ENCODE measurements around the gene GDAP1L1. TPM values are rescaled to one million over a fixed set of nuclear protein-coding genes. Genes with fewer than 3 reads are reported as not detected.
A peak's percentile ranks its signal among the peaks of the same experiment; 100 is the strongest.

GDAP1L1 gene
- total RNA-seq, 4 donors from 2014 or later, result not detected

DNA sequence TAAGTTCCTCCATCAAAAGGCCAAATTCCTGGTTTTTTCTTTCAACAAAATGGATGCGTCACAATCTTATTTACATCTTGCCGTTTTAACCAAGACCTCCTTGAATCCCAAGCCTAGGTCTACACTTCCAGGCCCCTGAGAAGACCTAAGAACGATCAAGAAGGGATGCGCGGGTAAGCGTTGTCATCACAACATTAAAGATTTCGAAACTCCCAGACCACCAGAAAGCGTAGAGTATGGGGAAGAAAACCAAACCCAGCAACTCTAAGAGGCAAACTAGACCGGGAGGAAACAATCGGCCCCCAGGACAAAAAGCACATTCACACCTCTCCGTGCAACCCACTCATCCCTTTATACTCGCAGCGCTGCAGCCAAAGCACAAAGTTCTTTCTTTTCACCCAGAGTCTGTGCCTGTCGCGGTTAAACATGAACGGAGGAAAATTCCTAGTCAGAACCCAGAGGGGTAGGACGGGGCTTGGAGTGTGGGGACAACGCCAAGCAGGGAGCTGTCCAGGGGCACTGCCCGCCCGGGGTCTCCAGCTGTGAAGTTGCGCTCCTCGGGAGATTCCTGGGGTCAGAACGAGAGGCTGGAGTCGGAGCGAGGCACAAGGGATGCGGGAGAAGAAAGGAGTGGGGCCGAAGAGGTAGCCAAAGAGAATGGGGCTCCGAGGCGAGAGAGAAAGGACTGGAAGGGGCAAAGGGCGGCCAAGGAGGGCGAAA lies 37.3 kb upstream of the GDAP1L1 start:
- DNase-seq, result no peak
- intact Hi-C loops (cut with DNase I; ENCODE audit: low total_unique reads) (no loop called here), in situ Hi-C loops (cut with MboI; ENCODE audit: low pct_ligation_motif_present in 1 of 4, low pct_unique_long_range_greater_than_20kb in 1 of 4, low sequenced_read_pairs in 3 of 4) (loop anchor here (10.0 to 25.0 kb wide), 5 partner anchors 105 to 402 kb away; partner anchors contain the start of gene FITM2 (in 2 of the 4))
- TF ChIP-seq, protein P1, sequence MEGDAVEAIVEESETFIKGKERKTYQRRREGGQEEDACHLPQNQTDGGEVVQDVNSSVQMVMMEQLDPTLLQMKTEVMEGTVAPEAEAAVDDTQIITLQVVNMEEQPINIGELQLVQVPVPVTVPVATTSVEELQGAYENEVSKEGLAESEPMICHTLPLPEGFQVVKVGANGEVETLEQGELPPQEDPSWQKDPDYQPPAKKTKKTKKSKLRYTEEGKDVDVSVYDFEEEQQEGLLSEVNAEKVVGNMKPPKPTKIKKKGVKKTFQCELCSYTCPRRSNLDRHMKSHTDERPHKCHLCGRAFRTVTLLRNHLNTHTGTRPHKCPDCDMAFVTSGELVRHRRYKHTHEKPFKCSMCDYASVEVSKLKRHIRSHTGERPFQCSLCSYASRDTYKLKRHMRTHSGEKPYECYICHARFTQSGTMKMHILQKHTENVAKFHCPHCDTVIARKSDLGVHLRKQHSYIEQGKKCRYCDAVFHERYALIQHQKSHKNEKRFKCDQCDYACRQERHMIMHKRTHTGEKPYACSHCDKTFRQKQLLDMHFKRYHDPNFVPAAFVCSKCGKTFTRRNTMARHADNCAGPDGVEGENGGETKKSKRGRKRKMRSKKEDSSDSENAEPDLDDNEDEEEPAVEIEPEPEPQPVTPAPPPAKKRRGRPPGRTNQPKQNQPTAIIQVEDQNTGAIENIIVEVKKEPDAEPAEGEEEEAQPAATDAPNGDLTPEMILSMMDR (IDR thresholded peaks at IDR 0.05), result no peak
- no peak for TF ChIP-seq POLR2A (IDR thresholded peaks at IDR 0.05)
- no peak for TF ChIP-seq POLR2AphosphoS5 (IDR thresholded peaks at IDR 0.05)
- TF ChIP-seq EP300 (IDR thresholded peaks at IDR 0.05; ENCODE audit: low read depth), result no peak
- peak overlapping the region; percentile 54 to 100 (median 90) for H3K4me3 ChIP-seq
- WGBS, 2 donors (ENCODE audit: low coverage in 1 of 2), result 0% methylated on average over 17 to 31 of the region's 31 CpGs
- H3K4me1 ChIP-seq, result peaks cover 8 to 51% (median 35%) of the 10 kb centered on the region in 4 donors
- no peaks in the 10 kb centered on the region for H3K27me3 ChIP-seq
- H3K27ac ChIP-seq, result peak overlapping the region; percentile 97 to 100 (median 99)
- no peaks in the 10 kb centered on the region for H3K9me3 ChIP-seq
- H3K36me3 ChIP-seq, result peaks cover 0 to 13% (median 0%) of the 10 kb centered on the region in 4 donors

DNA sequence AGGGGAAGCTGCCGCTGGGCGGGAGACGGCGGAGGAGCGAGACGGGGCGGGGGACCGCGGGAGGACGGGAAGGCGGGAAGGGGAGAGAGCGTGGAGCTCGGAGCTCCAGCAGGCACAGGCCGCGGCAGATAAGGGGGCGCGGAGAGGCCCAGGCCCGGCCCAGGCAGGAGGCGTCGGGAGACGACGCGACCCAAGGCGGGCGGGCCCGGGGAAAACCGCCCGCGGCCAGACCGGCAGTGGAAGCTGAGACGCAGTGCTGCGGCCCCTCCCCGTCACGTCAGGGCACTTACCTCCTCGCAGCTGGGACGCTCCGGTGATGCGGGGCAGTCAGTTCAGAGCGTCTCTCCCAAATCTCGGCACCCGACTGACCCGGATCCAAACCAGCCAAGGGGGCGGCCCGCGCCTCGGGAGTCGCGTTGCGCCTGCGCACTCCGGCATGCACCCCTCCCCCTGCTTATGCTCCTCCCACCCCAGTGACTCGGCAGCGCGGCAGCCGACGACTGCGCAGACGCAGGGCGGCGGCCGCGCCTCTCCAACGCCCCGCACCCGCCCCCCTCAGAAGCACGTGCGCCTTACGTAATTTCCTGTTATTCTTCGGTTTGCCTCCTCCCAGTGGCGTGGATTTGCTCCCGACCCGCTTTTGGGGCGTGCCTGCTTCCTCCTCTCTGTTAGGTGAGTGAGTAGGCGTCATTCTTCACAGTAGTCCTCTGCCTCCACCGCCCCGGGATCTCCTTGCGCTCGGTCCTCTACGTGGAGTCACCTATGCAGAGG lies 36.5 kb upstream of the GDAP1L1 start, which contains the start of gene OSER1:
TSS of gene OSER1 (minus strand) at position 366 of the 771 bp plus-strand sequence. CDS start 3,814 bp downstream, outside the sequence.
- Histone ChIP-seq H3K4me3 (peak within 1 kb of the TSS; percentile 63 to 100 (median 90)), H3K36me3 (peaks cover 0 to 9% (median 0%) of the 10 kb centered on the region in 4 donors), H3K4me1 (peaks cover 8 to 53% (median 34%) of the 10 kb centered on the region in 4 donors), H3K27ac (peak within 1 kb of the TSS; percentile 97 to 100 (median 99)), H3K27me3 (no peaks in the 10 kb centered on the region), H3K9me3 (no peaks in the 10 kb centered on the region)
- in situ Hi-C loops (cut with MboI; ENCODE audit: low pct_ligation_motif_present in 1 of 4, low pct_unique_long_range_greater_than_20kb in 1 of 4, low sequenced_read_pairs in 3 of 4) (loop anchor here (10.0 to 25.0 kb wide), 5 partner anchors 104 to 402 kb away; partner anchors contain the start of gene FITM2 (in 2 of the 4)), intact Hi-C loops (cut with DNase I; ENCODE audit: low total_unique reads) (no loop called here)
- DNase-seq, result peak; percentile 99
- WGBS, 2 donors (ENCODE audit: low coverage in 1 of 2), result 0% methylated on average over 5 to 65 of the region's 79 CpGs
- TF ChIP-seq, protein P1 (IDR thresholded peaks at IDR 0.05), result peak in 1 of 5 experiments; percentile 44
- TF ChIP-seq POLR2A (IDR thresholded peaks at IDR 0.05) (peak; percentile 99), POLR2AphosphoS5 (IDR thresholded peaks at IDR 0.05) (peak; percentile 96 to 99 (median 99)), EP300 (IDR thresholded peaks at IDR 0.05; ENCODE audit: low read depth) (peak; percentile 44)

DNA sequence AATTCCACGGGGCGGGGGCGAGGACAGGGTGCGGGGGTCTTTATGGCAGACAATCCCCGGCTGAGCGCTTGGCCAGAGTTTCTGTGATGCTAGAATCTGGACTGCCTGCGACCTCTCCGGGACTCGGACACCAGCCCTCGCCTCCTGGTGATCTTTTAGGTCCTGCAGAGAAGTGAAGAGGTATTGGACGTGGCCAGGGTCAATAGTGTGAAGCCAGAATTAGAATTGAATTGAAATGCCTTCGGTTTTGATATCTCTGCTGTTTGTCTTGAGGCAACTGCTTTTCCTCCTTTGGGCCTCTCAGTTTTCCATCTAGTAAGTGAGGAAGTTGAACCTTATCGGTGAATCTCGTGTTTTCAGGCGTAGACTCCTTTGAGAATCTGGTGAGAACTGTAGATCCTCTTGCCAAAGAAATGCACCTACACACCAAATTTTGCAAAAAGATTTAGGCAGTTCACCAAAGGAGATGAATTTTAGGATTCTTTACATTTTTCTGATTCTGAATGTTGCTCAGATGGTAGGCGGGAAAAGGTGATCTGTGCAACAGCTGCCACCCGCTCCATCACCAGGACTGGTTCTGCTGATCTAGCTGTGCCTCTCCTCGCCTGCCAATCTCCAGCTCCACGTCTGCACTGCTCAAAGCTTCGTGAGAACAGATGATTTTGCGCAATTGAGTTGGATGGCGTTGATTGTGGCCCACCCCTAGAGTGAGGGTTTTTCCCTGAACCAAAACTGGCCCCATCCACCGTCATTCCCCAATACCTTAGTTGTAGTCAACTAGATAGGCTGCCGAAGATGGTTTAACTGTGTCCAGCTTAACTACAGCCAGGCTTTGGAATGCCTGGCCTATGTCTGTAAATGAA lies 35.7 kb upstream of the GDAP1L1 start:
- no peaks in the 10 kb centered on the region for H3K27me3 ChIP-seq
- no peaks in the 10 kb centered on the region for H3K9me3 ChIP-seq
- peak; percentile 23 for DNase-seq
- intact Hi-C loops (cut with DNase I; ENCODE audit: low total_unique reads) (no loop called here), in situ Hi-C loops (cut with MboI; ENCODE audit: low pct_ligation_motif_present in 1 of 4, low pct_unique_long_range_greater_than_20kb in 1 of 4, low sequenced_read_pairs in 3 of 4) (loop anchor here (10.0 to 25.0 kb wide), 5 partner anchors 103 to 401 kb away; partner anchors contain the start of gene FITM2 (in 2 of the 4))
- 0 to 10% methylated on average over 4 to 24 of the region's 24 CpGs for WGBS, 2 donors (ENCODE audit: low coverage in 1 of 2)
- H3K27ac ChIP-seq, result peak overlapping the region; percentile 97 to 100 (median 99)
- peaks cover 8 to 52% (median 34%) of the 10 kb centered on the region in 4 donors for H3K4me1 ChIP-seq
- H3K4me3 ChIP-seq, result peak overlapping the region; percentile 63 to 100 (median 90)
- TF ChIP-seq POLR2AphosphoS5 (IDR thresholded peaks at IDR 0.05), result no peak
- no peak for TF ChIP-seq POLR2A (IDR thresholded peaks at IDR 0.05)
- no peak for TF ChIP-seq EP300 (IDR thresholded peaks at IDR 0.05; ENCODE audit: low read depth)
- TF ChIP-seq, protein P1 (IDR thresholded peaks at IDR 0.05), result no peak
- peaks cover 0 to 3% (median 0%) of the 10 kb centered on the region in 4 donors for H3K36me3 ChIP-seq

All from transverse colon (tissue), 4 donors.